ENCODE measurements around the gene RIN3.

The RIN3 gene

GRCh38 chr14:92561906-92562479 is 48.4 kb downstream of the RIN3 start:
- TF ChIP-seq CTCF (IDR thresholded peaks at IDR 0.05; ENCODE audit: low read depth, low read length) (no peak), POLR2A (IDR thresholded peaks at IDR 0.05; ENCODE audit: extremely low read depth, insufficient read length) (no peak), MAX (IDR thresholded peaks at IDR 0.05; ENCODE audit: low read depth, low read length) (no peak), MYC (IDR thresholded peaks at IDR 0.05; ENCODE audit: low read depth, low read length) (no peak)
- no peak overlapping the region for H3K4me3 ChIP-seq (ENCODE audit: low read depth, low read length)
- no peak for DNase-seq (ENCODE audit: low read depth)

DNA sequence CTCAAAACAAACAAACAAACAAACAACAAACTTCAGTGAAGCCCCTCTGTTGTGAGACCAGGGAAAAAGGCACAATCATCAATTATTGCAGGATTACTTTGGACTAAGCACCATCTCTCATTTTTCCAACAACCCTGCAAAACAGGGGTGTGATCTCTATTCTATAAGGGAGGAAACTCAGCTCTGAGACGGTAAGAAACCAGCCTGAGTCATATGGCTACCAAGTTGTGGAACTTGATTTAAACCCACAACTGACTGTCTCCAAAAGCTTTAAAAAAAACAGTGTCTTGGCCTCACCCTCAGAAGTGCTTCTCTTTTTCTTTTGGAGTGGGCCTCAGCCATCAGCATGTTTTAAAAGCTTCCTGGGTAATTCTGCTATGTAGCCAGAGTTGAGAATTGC is 49.8 kb downstream of the RIN3 start:
- DNase-seq (ENCODE audit: low read depth), result peak; percentile 54
- H3K4me3 ChIP-seq (ENCODE audit: low read depth, low read length), result no peak overlapping the region
- TF ChIP-seq MYC (IDR thresholded peaks at IDR 0.05; ENCODE audit: low read depth, low read length), result no peak
- peak; percentile 19; the same call in 1 of the 2 replicates for TF ChIP-seq MAX (IDR thresholded peaks at IDR 0.05; ENCODE audit: low read depth, low read length)

- DNase-seq (ENCODE audit: low read depth), result no peak
- no peak overlapping the region for H3K4me3 ChIP-seq (ENCODE audit: low read depth, low read length)
- TF ChIP-seq POLR2A (IDR thresholded peaks at IDR 0.05; ENCODE audit: extremely low read depth, insufficient read length) (no peak), MAX (IDR thresholded peaks at IDR 0.05; ENCODE audit: low read depth, low read length) (no peak), MYC (IDR thresholded peaks at IDR 0.05; ENCODE audit: low read depth, low read length) (no peak), CTCF (IDR thresholded peaks at IDR 0.05; ENCODE audit: low read depth, low read length) (no peak)
These were observed 50.2 kb downstream of the RIN3 start for GRCh38 chr14:92563765-92564285.

GRCh38 chr14:92564344-92565039 is 50.9 kb downstream of the RIN3 start:
- TF ChIP-seq MYC (IDR thresholded peaks at IDR 0.05; ENCODE audit: low read depth, low read length), result no peak
- no peak for TF ChIP-seq POLR2A (IDR thresholded peaks at IDR 0.05; ENCODE audit: extremely low read depth, insufficient read length)
- no peak for TF ChIP-seq MAX (IDR thresholded peaks at IDR 0.05; ENCODE audit: low read depth, low read length)
- TF ChIP-seq CTCF (IDR thresholded peaks at IDR 0.05; ENCODE audit: low read depth, low read length), result no peak
- peak; percentile 53 for DNase-seq (ENCODE audit: low read depth)
- no peak overlapping the region for H3K4me3 ChIP-seq (ENCODE audit: low read depth, low read length)

DNA sequence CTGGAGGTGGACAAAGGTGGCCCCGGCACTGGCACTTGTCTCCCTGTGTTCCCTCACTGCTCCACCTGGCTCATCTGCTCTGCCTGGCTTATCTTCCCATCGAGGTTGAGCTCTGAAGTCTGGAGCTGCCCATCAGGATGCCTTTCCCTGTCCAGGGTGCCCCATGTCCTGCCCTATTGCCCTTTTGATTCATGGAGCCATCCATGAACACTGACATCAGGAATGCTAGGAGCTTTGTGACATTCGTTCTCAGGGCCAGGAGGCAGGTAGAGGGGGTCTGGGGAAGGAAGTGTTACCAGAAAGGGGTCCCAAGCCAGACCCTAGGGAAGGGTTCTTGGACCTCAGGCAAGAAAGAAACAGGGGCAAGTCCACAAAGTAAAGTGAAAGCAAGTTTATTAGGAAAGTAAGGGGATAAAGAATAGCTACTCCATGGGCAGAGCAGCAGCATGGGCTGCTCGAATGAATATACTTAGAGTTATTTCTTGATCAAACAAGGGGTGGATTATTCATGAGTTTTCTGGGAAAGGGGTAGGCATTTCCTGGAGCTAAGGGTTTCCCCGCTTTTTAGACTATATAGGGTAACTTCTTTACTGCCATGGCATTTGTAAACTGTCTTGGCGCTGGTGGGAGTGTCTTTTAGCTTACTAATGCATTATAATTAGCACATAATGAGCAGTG is 51.6 kb downstream of the RIN3 start:
- no peak overlapping the region for H3K4me3 ChIP-seq (ENCODE audit: low read depth, low read length)
- no peak for TF ChIP-seq MYC (IDR thresholded peaks at IDR 0.05; ENCODE audit: low read depth, low read length)
- no peak for TF ChIP-seq MAX (IDR thresholded peaks at IDR 0.05; ENCODE audit: low read depth, low read length)
- TF ChIP-seq POLR2A (IDR thresholded peaks at IDR 0.05; ENCODE audit: extremely low read depth, insufficient read length), result no peak
- no peak for TF ChIP-seq CTCF (IDR thresholded peaks at IDR 0.05; ENCODE audit: low read depth, low read length)
- no peak for DNase-seq (ENCODE audit: low read depth)

GRCh38 chr14:92565718-92566115 is 52.1 kb downstream of the RIN3 start:
- DNase-seq (ENCODE audit: low read depth), result no peak
- H3K4me3 ChIP-seq (ENCODE audit: low read depth, low read length), result no peak overlapping the region
- TF ChIP-seq MAX (IDR thresholded peaks at IDR 0.05; ENCODE audit: low read depth, low read length) (no peak), MYC (IDR thresholded peaks at IDR 0.05; ENCODE audit: low read depth, low read length) (no peak), CTCF (IDR thresholded peaks at IDR 0.05; ENCODE audit: low read depth, low read length) (no peak), POLR2A (IDR thresholded peaks at IDR 0.05; ENCODE audit: extremely low read depth, insufficient read length) (no peak)

All from NB4 (cell line).